Measurements from ENCODE around the gene PSMD14.

Gene PSMD14

DNA sequence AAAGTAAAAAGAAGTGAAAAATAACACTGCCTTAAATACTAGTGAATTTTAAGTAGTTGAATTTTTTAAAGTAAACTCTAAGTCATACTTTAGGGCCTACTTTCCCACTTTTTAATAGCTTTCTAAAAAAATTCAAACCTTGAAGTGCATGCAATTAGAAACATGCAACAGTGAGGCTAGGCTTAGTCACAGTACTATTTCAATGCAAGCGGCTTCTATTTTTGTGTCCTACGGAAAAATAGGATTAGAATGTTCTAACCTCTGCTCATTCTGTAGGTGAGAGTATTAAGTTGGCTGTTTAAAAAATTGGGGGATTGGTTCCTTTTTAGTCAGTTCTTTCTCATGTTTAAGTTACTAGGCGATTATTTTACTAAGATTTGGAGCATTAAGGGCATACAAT is 39.1 kb upstream of the PSMD14 start:
- no peak for TF ChIP-seq MYNN (tag by site-specific recombination; IDR thresholded peaks at IDR 0.05; ENCODE audit: borderline replicate concordance)
- no peak for TF ChIP-seq ZNF280D (tag by site-specific recombination; IDR thresholded peaks at IDR 0.05)
- no peak for TF ChIP-seq ZNF670 (tag by site-specific recombination; IDR thresholded peaks at IDR 0.05; ENCODE audit: low read depth)
- H3K4me3 ChIP-seq (ENCODE audit: low read depth, low read length) = no peak overlapping the region
- H3K4me1 ChIP-seq (ENCODE audit: control insufficient read depth, insufficient read depth, low read length) = no peaks in the 10 kb centered on the region
- H3K27ac ChIP-seq (ENCODE audit: extremely low read depth, low read depth, low read length) = no peak overlapping the region
- ChIA-PET POLR2A (no interaction called here), CTCF (interaction anchor here (2.0 to 3.0 kb wide), 3 partner anchors 19 to 46 kb away, joined by 6 to 18 read pairs (median 14); no protein-coding TSS in a partner anchor)
- H3K36me3 ChIP-seq (ENCODE audit: control insufficient read depth in 2 of 2, insufficient read depth in 1 of 2, low read length in 2 of 2) = no peaks in the 10 kb centered on the region
- no peaks in the 10 kb centered on the region for H3K9me3 ChIP-seq (ENCODE audit: control insufficient read depth, insufficient read depth, low read depth, low read length)

DNA sequence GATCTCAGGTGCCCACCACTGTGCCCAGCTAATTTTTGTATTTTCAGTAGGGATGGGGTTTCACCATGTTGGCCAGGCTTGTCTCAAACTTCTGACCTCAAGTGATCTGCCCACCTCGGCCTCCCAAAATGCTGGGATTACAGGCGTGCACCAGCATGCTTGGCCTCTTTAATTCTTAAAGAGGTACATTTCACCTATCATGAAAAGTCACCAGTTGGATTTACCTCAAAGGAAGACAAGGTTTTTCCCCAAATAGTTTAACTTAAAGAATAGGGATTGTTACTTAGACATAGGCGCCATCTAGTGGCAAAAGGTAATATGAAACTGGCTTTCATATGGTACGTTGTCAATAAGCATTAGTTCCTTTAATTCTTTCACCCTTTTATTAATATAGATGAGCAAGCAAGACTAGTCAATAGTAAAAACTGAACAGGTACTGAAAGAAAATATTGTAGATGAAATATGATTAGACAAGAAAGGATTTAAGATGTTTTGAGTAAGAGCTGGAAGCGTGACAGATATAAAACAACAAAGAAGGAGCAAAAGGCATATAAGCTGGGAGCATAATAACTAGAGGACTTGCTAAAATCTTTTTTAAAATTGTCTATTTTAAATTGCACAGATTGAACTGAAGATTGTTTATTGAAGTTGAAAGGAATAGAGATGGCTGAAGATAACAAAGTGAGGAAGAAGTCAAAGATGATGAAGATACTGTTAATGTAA is 35.0 kb upstream of the PSMD14 start:
- POLR2A ChIA-PET = no interaction called here
- no peak for TF ChIP-seq ZNF24 (tag by site-specific recombination; IDR thresholded peaks at IDR 0.05)
- TF ChIP-seq ZNF654 (tag by site-specific recombination; IDR thresholded peaks at IDR 0.05; ENCODE audit: low read depth) = peak; percentile 79
- TF ChIP-seq ZNF555 (tag by site-specific recombination; conservative IDR thresholded peaks at IDR 0.05) = no peak
- TF ChIP-seq ZNF449 (tag by site-specific recombination; IDR thresholded peaks at IDR 0.05) = no peak
- peak; percentile 89 for TF ChIP-seq ZNF133 (tag by site-specific recombination; IDR thresholded peaks at IDR 0.05)
- TF ChIP-seq PRDM10 (tag by site-specific recombination; IDR thresholded peaks at IDR 0.05) = 0 out of 2 replicates have a peak, but pooled peaks have one; percentile 19
- TF ChIP-seq, protein P1, sequence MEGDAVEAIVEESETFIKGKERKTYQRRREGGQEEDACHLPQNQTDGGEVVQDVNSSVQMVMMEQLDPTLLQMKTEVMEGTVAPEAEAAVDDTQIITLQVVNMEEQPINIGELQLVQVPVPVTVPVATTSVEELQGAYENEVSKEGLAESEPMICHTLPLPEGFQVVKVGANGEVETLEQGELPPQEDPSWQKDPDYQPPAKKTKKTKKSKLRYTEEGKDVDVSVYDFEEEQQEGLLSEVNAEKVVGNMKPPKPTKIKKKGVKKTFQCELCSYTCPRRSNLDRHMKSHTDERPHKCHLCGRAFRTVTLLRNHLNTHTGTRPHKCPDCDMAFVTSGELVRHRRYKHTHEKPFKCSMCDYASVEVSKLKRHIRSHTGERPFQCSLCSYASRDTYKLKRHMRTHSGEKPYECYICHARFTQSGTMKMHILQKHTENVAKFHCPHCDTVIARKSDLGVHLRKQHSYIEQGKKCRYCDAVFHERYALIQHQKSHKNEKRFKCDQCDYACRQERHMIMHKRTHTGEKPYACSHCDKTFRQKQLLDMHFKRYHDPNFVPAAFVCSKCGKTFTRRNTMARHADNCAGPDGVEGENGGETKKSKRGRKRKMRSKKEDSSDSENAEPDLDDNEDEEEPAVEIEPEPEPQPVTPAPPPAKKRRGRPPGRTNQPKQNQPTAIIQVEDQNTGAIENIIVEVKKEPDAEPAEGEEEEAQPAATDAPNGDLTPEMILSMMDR (tag by site-specific recombination; IDR thresholded peaks at IDR 0.05) = peak; percentile 53
- TF ChIP-seq SETDB1 (IDR thresholded peaks at IDR 0.05; ENCODE audit: insufficient read length, low read length) = peak; percentile 87
- TF ChIP-seq ZNF335 (tag by site-specific recombination; conservative IDR thresholded peaks at IDR 0.05) = peak; percentile 56
- TF ChIP-seq ZBTB10 (tag by site-specific recombination; IDR thresholded peaks at IDR 0.05) = no peak
- Histone ChIP-seq H3K4me1 (ENCODE audit: control insufficient read depth, insufficient read depth, low read length) (no peaks in the 10 kb centered on the region), H3K9me3 (ENCODE audit: control insufficient read depth, insufficient read depth, low read depth, low read length) (no peaks in the 10 kb centered on the region), H3K4me3 (ENCODE audit: low read depth, low read length) (no peak overlapping the region), H3K36me3 (ENCODE audit: control insufficient read depth in 2 of 2, insufficient read depth in 1 of 2, low read length in 2 of 2) (no peaks in the 10 kb centered on the region), H3K27ac (ENCODE audit: extremely low read depth, low read depth, low read length) (no peak overlapping the region)
- CTCF ChIA-PET = interaction anchor here (0.6 to 2.1 kb wide), 26 partner anchors 8 to 767 kb away, joined by 3 to 25 read pairs (median 4); no protein-coding TSS in a partner anchor

All from HEK293 (cell line).